Caki2 (cell line): ENCODE measurements around the gene FYTTD1. TPM values are rescaled to one million over a fixed set of nuclear protein-coding genes. Genes with fewer than 3 reads are reported as not detected.

Experiments used
- DNase-seq: peaks from one replicate; pipeline ENCODE4 v3.0.0-alpha.2; 2015; ENCODE audit warnings: low read depth
- in situ Hi-C: cut with HindIII; loops from 2 replicates; pipeline ENCODE4 v1.10.0; 2016; ENCODE audit warnings: low sequenced_read_pairs, low pct_unique_long_range_greater_than_20kb, mixed read lengths
- total RNA-seq: library from RNA; depleted of rRNA; stranded (reverse); fragments of >200 nt; shearing (Covaris generic); gene quantifications from 2 replicates; pipeline ENCODE4 v1.2.3, GENCODE V29; 2014; ENCODE audit warnings: low replicate concordance; rRNA removed

FYTTD1 gene
- total RNA-seq, 1 experiment from 2014 or later = 25.3 TPM

DNA sequence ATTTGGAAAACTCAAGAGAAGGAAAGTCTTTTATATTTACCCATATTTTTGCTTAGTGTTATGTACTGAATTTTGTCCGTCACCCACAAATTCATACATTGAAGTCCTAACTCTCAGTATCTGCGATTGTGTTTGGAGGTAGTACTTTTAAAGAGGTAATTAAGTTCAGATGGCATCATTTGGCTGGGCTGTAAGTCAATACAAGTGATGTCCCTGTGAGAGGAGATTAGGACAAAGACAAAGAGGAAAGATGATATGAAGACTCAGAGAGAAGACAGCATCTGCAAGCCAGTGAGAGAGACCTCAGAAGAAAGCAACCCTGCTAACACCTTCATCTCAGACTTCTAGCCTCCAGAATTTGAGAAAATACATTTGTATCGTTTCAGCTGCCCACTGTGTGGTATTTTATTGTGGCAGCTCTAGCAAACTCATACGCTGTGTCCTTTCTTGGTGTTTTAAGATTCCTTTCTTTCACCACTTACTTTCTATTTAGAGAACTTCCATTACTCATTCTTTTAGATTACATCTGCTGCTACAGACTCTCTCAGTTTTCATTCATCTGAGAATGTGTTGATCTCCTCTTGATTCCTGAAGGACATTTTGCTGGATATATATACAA is 58.4 kb downstream of the FYTTD1 start:
- no peak for DNase-seq
- in situ Hi-C loops = no loop called here

DNA sequence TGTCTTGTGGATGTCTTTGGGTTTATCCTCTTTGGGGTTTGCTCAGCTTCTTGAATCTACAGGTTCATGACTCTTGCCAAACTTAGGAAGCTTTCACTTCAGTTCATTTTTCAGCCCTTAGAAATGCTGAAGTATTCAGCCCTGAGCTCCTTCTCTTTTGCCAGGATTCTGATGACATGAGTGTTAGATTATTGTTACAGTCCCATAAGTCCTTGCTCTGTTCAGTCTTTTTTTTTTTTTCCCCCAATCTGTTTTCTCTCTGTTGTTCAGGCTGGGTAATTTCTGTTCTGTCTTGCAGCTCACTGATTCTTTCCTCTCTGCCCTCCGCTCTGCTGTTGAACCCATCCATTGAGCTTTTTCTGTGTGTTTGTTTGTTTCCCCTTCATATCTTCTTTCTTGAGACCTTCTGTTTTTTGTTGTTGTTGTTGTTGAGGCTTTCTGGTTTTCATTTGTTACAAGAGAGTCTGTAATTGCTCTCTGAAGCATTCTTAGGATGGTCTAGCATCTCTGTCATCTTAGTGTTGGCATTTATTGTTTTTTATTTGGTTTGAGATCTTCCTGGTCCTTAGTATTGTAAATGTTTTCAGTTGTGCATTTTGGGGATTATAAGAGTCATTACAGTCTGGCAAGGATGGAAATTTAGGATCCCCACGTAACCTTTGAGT is 59.8 kb downstream of the FYTTD1 start:
- DNase-seq = no peak
- in situ Hi-C loops = no loop called here

DNA sequence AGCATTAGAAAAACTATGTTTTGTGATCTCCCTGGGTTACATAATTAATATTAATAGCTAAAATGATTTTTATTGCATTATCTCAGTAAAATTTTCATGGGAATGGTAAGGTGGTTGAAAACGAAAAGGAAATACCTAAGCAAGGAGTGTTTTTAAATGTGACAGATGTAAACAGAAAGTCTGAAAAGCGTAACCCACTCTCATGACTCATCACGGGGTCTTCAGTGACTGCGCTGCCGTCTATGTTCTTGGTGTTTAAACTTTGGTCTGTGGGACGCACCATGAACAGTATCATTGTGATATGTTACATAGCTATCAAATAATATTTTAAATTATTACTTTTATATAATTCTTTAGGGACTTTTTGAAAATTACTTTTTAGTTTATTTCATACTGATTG is 61.2 kb downstream of the FYTTD1 start:
- in situ Hi-C loops = no loop called here
- no peak for DNase-seq

DNA sequence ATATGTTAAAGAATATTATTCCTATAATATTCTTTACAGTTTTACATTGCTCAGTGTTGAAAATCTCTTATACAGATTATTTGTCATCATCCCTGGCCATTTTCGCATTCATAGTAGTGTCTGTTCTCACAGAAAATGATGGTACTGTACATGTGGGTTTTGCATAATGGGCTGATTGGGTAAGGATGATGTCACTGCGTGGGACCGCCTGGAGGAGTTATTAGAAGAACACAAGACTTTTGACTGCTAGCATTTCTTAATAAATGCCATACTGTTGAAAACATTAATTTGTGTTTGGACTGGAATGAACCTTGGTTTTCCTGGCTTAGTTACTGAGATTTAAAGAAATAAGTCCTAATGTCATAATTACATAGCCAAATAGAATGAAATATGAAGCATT is 61.7 kb downstream of the FYTTD1 start:
- no peak for DNase-seq
- in situ Hi-C loops = no loop called here

DNA sequence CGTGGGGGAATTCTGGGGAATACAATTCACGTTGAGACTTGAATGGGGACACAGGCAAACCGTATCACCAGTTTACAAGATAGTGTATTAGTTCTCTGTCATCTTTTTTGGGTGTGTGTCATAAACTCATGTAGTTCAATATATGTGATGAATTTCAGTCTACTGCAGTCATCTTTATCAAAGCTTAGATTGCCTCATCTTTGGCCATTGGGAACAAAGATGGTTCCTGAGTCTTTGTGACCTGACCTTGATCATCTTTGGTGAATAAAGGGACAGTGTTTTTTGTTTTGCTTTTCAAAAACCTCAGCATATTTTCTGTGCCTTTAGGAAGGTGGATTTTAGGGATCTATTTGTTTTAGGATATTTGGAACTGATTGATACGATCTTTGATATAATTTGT is 64.7 kb downstream of the FYTTD1 start:
- in situ Hi-C loops = no loop called here
- no peak for DNase-seq

DNA sequence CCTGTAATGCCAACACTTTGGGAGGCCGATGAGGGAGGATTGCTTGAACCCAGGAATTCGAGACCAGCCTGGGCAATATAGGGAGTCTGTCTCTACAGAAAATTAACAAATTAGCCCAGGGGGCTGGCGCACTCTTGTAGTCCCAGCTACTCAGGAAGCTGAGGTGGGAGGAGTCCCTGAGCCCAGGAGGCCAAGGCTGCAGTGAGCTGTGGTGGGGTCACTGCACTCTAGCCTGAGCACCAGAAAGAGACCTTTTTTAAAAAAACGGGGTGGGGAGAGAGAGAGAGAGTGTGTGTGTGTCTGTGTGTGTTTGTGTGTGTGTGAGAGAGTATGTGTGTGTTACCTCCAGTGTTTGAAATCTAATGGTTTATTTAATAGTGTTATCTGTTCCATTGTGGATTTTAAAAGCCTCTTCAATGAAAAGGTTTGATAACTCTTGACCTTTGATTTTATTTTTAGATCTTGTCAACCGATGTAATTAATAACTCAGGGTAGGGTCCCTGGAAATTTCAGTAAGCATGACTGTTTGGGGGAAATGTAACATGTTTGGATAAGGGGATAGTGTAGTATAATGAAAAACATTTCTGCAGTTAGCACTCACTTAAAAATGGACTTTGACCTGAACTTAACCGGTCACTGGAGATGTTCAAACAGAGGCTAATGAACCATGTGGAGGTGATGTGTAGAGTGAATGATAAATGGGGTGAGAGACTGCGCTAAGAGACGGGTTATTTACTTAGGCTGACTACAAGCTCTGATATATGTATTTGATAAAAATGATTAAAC is 71.1 kb downstream of the FYTTD1 start:
- DNase-seq = peak; percentile 86
- in situ Hi-C loops = no loop called here

DNA sequence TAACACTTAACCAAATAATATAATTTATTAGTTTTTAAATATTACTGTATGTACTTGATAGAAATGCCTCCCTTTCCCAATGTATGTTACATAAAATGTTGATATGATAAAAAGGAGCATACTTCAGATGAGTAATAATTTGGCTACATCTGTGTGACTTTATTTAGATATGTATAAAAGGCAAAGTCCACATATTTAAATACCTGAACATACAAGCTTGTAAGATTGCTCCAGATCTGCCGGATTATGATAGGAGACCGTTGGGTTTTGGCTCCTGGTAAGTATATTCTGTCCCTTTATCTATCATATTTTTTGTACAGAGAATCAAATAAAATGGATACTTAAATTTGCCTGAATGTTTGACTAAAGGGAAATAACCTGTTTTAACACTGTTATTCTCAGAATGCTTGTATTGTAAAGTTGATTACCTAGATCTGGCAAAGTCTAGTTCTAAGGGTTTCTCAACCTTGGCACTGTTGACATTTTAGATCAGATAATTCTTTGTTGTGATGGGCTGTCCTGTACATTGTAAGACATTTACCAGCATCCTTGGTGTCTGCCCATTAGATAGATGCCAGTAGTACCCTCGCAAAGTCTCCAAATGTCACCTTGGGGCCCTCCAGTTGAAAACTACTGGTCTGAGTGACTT is 79.8 kb downstream of the FYTTD1 start:
- in situ Hi-C loops = no loop called here
- no peak for DNase-seq

DNA sequence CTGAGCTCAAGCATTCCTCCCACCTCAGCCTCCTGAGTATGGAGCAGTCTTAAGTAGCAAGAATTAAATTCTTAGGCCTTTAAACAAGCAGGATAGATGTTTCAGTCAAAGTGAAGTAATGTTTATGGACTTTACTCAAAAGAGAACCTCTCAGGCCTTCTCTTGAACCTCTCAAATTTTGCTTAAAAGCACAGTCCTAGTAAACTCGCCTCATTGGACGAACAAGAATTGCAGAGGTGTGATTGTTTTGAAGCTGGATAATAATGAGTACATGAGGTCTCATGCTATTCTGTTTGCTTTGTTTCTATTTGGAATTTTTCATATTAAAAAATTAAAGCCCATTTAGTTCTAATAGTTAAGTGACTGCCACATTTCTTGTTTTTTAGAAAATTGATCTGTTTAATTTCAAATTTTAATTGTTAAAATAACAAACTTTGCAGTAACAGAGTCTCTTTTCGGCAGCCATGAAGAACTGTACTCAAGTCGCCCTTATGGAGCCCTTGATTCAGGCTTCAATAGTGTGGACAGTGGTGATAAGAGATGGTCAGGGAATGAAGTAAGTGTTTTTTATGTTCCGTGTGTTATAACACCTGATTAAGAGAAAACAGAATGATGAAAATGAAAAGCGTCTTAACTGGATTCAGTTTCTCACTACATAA is 80.8 kb downstream of the FYTTD1 start:
- no peak for DNase-seq
- in situ Hi-C loops = no loop called here

DNA sequence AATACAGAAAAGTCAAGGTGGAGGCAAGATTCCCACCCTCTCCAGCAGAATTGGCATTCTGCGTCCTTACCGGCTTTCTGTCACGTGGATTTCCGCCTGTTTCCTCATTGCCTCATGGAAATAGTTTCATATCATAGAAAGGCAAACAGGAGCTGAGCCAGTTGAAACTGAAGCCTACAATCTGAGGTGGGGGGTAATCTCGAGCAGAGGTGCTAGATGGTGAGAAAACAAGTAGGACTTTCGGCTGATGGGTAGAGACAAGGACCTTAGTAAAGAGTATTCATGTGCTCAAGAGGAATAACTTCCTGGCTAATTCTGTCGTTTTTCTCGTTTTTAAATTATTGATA is 81.3 kb downstream of the FYTTD1 start:
- DNase-seq = no peak
- in situ Hi-C loops = no loop called here

DNA sequence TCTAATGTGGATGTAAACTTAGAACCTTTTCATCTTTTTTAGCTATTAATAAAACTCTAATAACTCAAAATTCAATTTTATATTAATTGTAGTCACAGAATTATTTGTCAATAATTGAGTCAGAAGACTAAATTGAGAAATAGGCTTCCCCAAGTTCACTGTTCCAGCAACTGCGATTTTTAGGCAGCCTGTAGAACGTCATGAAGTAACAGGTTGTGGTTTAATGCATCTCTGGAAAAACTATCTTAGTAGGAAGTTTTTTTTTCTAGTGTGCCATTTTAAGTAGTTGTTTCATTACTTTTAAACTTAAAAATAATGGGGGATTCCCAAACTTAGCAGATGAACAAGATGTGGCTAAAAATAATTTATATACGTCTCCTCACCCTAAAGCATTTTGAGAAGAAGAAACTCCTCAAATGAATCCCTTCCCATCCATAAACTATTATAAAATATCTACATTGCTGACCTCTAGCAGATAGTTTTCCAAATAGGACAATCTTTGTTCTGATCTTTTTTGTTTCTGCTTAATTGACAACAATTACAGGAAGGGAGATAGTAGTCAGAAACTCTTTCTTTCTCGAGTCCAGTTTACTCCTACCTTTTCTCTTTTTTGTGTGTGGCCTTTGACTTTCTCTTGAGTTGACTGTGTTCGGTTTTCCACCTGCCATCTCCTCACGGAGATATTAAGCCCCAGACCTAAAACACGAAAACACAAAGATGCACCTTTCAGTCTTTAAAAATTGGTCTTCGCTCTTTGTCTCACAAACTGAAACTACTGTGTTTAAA is 84.4 kb downstream of the FYTTD1 start:
- in situ Hi-C loops = no loop called here
- no peak for DNase-seq

DNA sequence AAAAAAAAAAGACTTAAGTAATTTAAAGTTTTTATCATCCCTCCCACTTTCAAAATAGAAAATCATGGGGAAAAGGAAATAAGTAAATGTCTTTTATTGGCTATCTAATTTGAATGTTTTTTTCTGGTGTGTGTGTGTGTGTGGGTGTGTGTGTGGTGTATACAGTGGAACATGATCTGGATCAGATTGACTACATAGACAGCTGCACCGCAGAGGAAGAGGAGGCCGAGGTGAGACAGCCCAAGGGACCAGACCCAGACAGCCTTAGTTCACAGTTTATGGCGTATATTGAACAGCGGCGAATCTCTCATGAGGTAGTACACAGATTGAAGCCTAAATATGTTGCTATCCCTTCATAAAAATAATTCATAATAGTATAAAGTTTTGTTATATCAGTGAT is 85.8 kb downstream of the FYTTD1 start:
- in situ Hi-C loops = no loop called here
- DNase-seq = no peak

DNA sequence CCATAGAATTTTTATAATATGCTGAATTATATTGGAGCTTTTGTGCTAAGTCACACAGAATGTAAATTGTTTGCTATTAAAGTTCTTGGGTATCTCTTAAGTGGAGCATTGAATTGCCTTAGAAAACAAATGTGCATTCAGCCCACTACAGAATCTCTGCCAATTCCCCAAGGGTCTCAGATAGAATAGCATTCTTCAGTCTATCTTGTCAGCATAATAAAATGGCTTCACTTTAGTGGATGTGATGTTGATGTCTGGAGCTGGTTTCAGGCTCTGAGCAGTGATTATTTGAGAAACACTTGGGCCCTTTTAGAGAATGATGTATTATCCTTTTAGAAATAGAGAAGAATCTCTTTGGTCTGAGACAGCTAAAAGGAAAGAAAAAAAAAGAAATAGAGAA is 86.6 kb downstream of the FYTTD1 start:
- DNase-seq = no peak
- in situ Hi-C loops = no loop called here

Other genes with a start within 250 kb of the FYTTD1 start
- gene BDH1, start 193.9 kb upstream of the FYTTD1 start, total RNA-seq = 0.34 TPM in 1 of 2 replicates, not detected in the other
- 3.4 and 7.9 TPM in 2 replicates for gene RUBCN, start 13.0 kb upstream of the FYTTD1 start, total RNA-seq
- gene LRCH3, start 41.4 kb downstream of the FYTTD1 start, total RNA-seq = 13.3 and 18.5 TPM in 2 replicates
- 1,210 and 1,319 TPM in 2 replicates for gene RPL35A, start 200.3 kb downstream of the FYTTD1 start, total RNA-seq
- gene LMLN, start 210.3 kb downstream of the FYTTD1 start, total RNA-seq = 0.23 and 1.3 TPM in 2 replicates